VCaP (cell line): ENCODE data around the gene FAM149B1.

ENCODE experiments used
- H3K27ac ChIP-seq: fragments of 450-650 bp; 2 replicates; pipeline ENCODE4 v1.5.1; 2017
- CTCF ChIP-seq: fragments of 450-650 bp; conservative IDR thresholded peaks from 2 replicates; pipeline ENCODE4 v1.5.1; 2017; ENCODE audit warnings: mild to moderate bottlenecking, moderate library complexity

The FAM149B1 gene

GRCh38 chr10:73289958-73290357, 122.0 kb downstream of the FAM149B1 start:
- no peak for TF ChIP-seq CTCF
- no peak overlapping the region for H3K27ac ChIP-seq

GRCh38 chr10:73293461-73293860, 125.5 kb downstream of the FAM149B1 start:
- TF ChIP-seq CTCF, result no peak
- no peak overlapping the region for H3K27ac ChIP-seq
